ENCODE data around the gene EIF2A.

- TF ChIP-seq, protein P1, sequence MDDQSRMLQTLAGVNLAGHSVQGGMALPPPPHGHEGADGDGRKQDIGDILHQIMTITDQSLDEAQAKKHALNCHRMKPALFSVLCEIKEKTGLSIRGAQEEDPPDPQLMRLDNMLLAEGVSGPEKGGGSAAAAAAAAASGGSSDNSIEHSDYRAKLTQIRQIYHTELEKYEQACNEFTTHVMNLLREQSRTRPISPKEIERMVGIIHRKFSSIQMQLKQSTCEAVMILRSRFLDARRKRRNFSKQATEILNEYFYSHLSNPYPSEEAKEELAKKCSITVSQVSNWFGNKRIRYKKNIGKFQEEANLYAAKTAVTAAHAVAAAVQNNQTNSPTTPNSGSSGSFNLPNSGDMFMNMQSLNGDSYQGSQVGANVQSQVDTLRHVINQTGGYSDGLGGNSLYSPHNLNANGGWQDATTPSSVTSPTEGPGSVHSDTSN (IDR thresholded peaks at IDR 0.05), result no peak
- no peak for TF ChIP-seq FOXM1 (IDR thresholded peaks at IDR 0.05; ENCODE audit: low read depth)
- no peak for TF ChIP-seq GABPA (IDR thresholded peaks at IDR 0.05; ENCODE audit: low read depth)
- no peak for TF ChIP-seq SMC3 (IDR thresholded peaks at IDR 0.05; ENCODE audit: low read depth, low read length)
- TF ChIP-seq, protein P2, sequence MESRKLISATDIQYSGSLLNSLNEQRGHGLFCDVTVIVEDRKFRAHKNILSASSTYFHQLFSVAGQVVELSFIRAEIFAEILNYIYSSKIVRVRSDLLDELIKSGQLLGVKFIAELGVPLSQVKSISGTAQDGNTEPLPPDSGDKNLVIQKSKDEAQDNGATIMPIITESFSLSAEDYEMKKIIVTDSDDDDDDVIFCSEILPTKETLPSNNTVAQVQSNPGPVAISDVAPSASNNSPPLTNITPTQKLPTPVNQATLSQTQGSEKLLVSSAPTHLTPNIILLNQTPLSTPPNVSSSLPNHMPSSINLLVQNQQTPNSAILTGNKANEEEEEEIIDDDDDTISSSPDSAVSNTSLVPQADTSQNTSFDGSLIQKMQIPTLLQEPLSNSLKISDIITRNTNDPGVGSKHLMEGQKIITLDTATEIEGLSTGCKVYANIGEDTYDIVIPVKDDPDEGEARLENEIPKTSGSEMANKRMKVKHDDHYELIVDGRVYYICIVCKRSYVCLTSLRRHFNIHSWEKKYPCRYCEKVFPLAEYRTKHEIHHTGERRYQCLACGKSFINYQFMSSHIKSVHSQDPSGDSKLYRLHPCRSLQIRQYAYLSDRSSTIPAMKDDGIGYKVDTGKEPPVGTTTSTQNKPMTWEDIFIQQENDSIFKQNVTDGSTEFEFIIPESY (IDR thresholded peaks at IDR 0.05; ENCODE audit: borderline replicate concordance, low read depth), result no peak
- TF ChIP-seq CTCF (IDR thresholded peaks at IDR 0.05), result no peak
- TF ChIP-seq, protein P3, sequence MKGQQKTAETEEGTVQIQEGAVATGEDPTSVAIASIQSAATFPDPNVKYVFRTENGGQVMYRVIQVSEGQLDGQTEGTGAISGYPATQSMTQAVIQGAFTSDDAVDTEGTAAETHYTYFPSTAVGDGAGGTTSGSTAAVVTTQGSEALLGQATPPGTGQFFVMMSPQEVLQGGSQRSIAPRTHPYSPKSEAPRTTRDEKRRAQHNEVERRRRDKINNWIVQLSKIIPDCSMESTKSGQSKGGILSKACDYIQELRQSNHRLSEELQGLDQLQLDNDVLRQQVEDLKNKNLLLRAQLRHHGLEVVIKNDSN (IDR thresholded peaks at IDR 0.05; ENCODE audit: borderline replicate concordance, low read depth), result no peak
Measured at GRCh38 chr3:150509780-150510179, 36.8 kb upstream of the EIF2A start.

Measured in SK-N-SH (cell line).